Endothelial cell of umbilical vein (primary cell): Measurements from ENCODE around the gene KBTBD13. TPM values are rescaled to one million over a fixed set of nuclear protein-coding genes. Genes with fewer than 3 reads are reported as not detected.

ENCODE experiments used
- BruUV-seq: library from RNA; stranded (reverse); fragments of 400-500 nt; replicated peaks from 2 replicates; lab custom pipeline; 2021; lab: Mats Ljungman, UMichigan
- CTCF ChIA-PET: fragments of 300-600, 350-600 bp; sonication (Branson Sonifier 250); formaldehyde crosslinking; loops from one replicate; lab custom pipeline; 2021; ENCODE audit warnings: antibody characterized with exemption, inconsistent platforms; lab: Charles Lee
- POLR2A ChIA-PET: fragments of 300-600, 350-600 bp; sonication (Branson Sonifier 250); formaldehyde crosslinking; loops from one replicate; lab custom pipeline; 2021; ENCODE audit warnings: antibody characterized with exemption, inconsistent platforms; lab: Charles Lee
- DNase-seq: peaks from one replicate; pipeline ENCODE4 v3.0.0-alpha.2; 2011; ENCODE audit warnings: low read depth, low spot score
- FAIRE-seq: peaks from 2 replicates; lab custom pipeline; 2011; peaks lifted over from hg19 to GRCh38; lab: Jason Lieb, UNC
- H2AFZ ChIP-seq: 2 replicates; pipeline ENCODE4 v1.6.0; 2012; ENCODE audit warnings: low read depth, low read length, control low read depth, inconsistent platforms
- H3K27ac ChIP-seq: 2 replicates; pipeline ENCODE4 v1.5.1; 2011; ENCODE audit warnings: low read depth, mild to moderate bottlenecking, control low read depth, low read length, moderate library complexity; ENCODE audit not compliant: insufficient read depth
- H3K27me3 ChIP-seq, 2 experiments: 2 replicates each; pipeline versions ENCODE4 v1.6.0 to v1.6.1; 2011; ENCODE audit warnings: low read length in 2 of 2, mixed read lengths in 1 of 2; ENCODE audit not compliant: control insufficient read depth in 2 of 2, insufficient read depth in 2 of 2
- H3K36me3 ChIP-seq, 2 experiments: 2 replicates in 1 of 2; 3 replicates in 1 of 2; pipeline ENCODE4 v1.5.1; 2011; ENCODE audit warnings: low read length in 2 of 2, mild to moderate bottlenecking in 1 of 2, moderate library complexity in 1 of 2; ENCODE audit not compliant: control insufficient read depth in 2 of 2, insufficient read depth in 2 of 2; ENCODE audit errors: extremely low read depth in 1 of 2
- H3K4me1 ChIP-seq: 3 replicates; pipeline ENCODE4 v1.5.1; 2011; ENCODE audit warnings: mild to moderate bottlenecking, low read length; ENCODE audit not compliant: control insufficient read depth, insufficient read depth; ENCODE audit errors: extremely low read depth
- H3K4me2 ChIP-seq: 2 replicates; pipeline ENCODE4 v1.6.1; 2011; ENCODE audit warnings: low read length, control low read depth, mixed read lengths; ENCODE audit not compliant: insufficient read depth
- H3K4me3 ChIP-seq, 3 experiments: fragments of 200-600 bp in 1 of 3; sonication (generic), shearing (Covaris generic) in 1 of 3; replicated peaks in 1 of 3; 2 replicates each; pipeline ENCODE4 v1.5.1; 2011 to 2016; ENCODE audit warnings: control low read depth in 3 of 3, low read length in 3 of 3, mild to moderate bottlenecking in 2 of 3, inconsistent platforms in 1 of 3, low read depth in 1 of 3, moderate library complexity in 1 of 3; ENCODE audit not compliant: insufficient read depth in 1 of 3
- H3K79me2 ChIP-seq: 2 replicates; pipeline ENCODE4 v1.6.0; 2012; ENCODE audit warnings: low read length, inconsistent platforms; ENCODE audit not compliant: control insufficient read depth, insufficient read depth
- H3K9ac ChIP-seq: replicated peaks from 2 replicates; pipeline ENCODE3; 2011; ENCODE audit warnings: low read length, control low read depth; ENCODE audit not compliant: insufficient read depth; ENCODE audit errors: extremely low read depth
- H3K9me1 ChIP-seq: replicated peaks from 3 replicates; pipeline ENCODE4 v1.6.0; 2011; ENCODE audit warnings: mild to moderate bottlenecking, low read length; ENCODE audit not compliant: control insufficient read depth, insufficient read depth; ENCODE audit errors: extremely low read depth
- H3K9me3 ChIP-seq: replicated peaks from 2 replicates; pipeline ENCODE4 v1.5.1; 2012; ENCODE audit warnings: low read length, inconsistent platforms; ENCODE audit not compliant: control insufficient read depth, insufficient read depth
- H4K20me1 ChIP-seq: replicated peaks from 2 replicates; pipeline ENCODE3; 2011; ENCODE audit warnings: mild to moderate bottlenecking, low read length; ENCODE audit not compliant: control insufficient read depth, insufficient read depth; ENCODE audit errors: extremely low read depth
- CTCF ChIP-seq, 2 donors: IDR thresholded peaks; 1 replicate in 1 of 2; 2 replicates in 1 of 2; pipeline ENCODE4 v1.5.1; 2011; ENCODE audit warnings: low read length in 2 of 2, mild to moderate bottlenecking in 2 of 2, moderate library complexity in 2 of 2, control low read depth in 1 of 2, inconsistent platforms in 1 of 2, low read depth in 1 of 2; ENCODE audit not compliant: insufficient read depth in 1 of 2; ENCODE audit errors: extremely low read depth in 1 of 2
- EZH2 ChIP-seq: IDR thresholded peaks from 2 replicates; pipeline ENCODE4 v1.6.1; 2012; ENCODE audit warnings: borderline replicate concordance, low read depth, mild to moderate bottlenecking, moderate library complexity, low read length, inconsistent platforms; ENCODE audit not compliant: severe bottlenecking
- FOS ChIP-seq: IDR thresholded peaks from 2 replicates; pipeline ENCODE4 v1.6.1; 2011; ENCODE audit warnings: mild to moderate bottlenecking, low read length, moderate library complexity, borderline replicate concordance; ENCODE audit not compliant: insufficient read depth
- GATA2 ChIP-seq: IDR thresholded peaks from 2 replicates; pipeline ENCODE4 v1.7.0; 2011; ENCODE audit warnings: low read depth, mild to moderate bottlenecking, moderate library complexity, mixed read lengths, low read length; ENCODE audit not compliant: insufficient read length, insufficient read depth
- JUN ChIP-seq: IDR thresholded peaks from 2 replicates; pipeline ENCODE4 v1.6.1; 2011; ENCODE audit warnings: borderline replicate concordance, low read depth; ENCODE audit not compliant: insufficient read length, insufficient read depth
- MYC ChIP-seq: IDR thresholded peaks from one replicate; pipeline ENCODE4 v1.6.1; 2011; ENCODE audit warnings: mild to moderate bottlenecking, low read depth, low read length
- POLR2A ChIP-seq: IDR thresholded peaks from 2 replicates; pipeline ENCODE4 v1.6.1; 2012; ENCODE audit warnings: low read depth, mild to moderate bottlenecking, control low read depth, low read length
- POLR2AphosphoS5 ChIP-seq: IDR thresholded peaks from 2 replicates; pipeline ENCODE4 v1.6.1; 2012; ENCODE audit warnings: low read depth, mild to moderate bottlenecking, control low read depth, low read length, moderate library complexity; ENCODE audit not compliant: insufficient read depth
- dilution Hi-C: fragments of 300-500 bp; cut with MboI; formaldehyde crosslinking; loops from one replicate; pipeline ENCODE4 v1.15.0; 2019; ENCODE audit warnings: low sequenced_read_pairs; ENCODE audit not compliant: extremely low pct_ligation_motif_present
- intact Hi-C: fragments of 100-400 bp; cut with micrococcal nuclease; formaldehyde crosslinking; loops from one replicate; pipeline ENCODE4 v1.10.0; 2022
- polyA plus RNA-seq, 4 experiments: library from polyadenylated mRNA; depleted of rRNA in 3 of 4; stranded (reverse) in 3 of 4; unstranded in 1 of 4; fragments of >200 nt; gene quantifications; 2 replicates each; pipeline versions ENCODE4 v1.2.1 to v1.2.3, GENCODE V29; 2011 to 2012; ENCODE audit warnings: missing spikeins in 1 of 4
- total RNA-seq: library from RNA; stranded (reverse); gene quantifications from 2 replicates; pipeline ENCODE4 v1.2.3, GENCODE V29; 2021
- TF ChIP-seq, protein P1 (sequence below): IDR thresholded peaks from 2 replicates; pipeline ENCODE4 v1.6.1; 2011; ENCODE audit not compliant: insufficient read depth, insufficient read length

KBTBD13 gene
- total and polyA plus RNA-seq, 2 donors (not counting 3 experiments of a cell fraction or from before 2014, with no cell fraction given): not detected

DNA sequence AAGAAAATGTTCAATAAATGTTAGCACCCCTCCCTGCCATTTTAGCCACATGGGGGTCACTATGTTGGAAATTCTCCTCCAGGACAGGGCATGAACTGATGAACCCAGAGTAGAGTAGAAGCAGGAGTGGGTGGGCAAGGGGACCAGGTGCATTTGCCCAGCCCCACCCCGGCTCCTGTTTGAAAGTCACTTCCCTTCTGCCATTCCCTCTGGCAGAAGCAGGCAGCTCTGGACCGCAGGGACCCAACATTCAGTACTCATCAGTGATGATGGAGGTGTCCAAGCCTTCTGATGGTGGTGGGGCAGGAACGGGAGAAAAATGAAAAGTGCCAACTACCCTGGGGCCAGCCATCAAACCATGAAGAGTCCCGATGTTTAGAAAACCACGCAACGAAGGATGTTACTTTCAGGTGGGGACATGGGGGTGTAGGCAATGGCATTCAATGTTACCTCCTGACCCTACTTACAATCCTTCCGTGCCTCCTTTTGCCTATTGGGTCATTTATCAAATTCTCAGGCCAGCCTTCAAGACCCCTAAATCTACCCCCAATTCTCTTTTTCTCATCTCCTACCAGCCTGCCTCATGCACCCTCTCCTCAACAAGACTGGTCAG is 21.2 kb downstream of the KBTBD13 start:
- no peak overlapping the region for H3K27ac ChIP-seq
- no peak overlapping the region for H3K9ac ChIP-seq
- no peak overlapping the region for H2AFZ ChIP-seq
- no peak overlapping the region for H3K4me2 ChIP-seq
- intact Hi-C loops: no loop called here
- no peaks in the 10 kb centered on the region for H3K9me3 ChIP-seq
- POLR2A ChIA-PET: no interaction called here
- CTCF ChIA-PET: no interaction called here
- no peaks in the 10 kb centered on the region for H3K4me1 ChIP-seq
- H3K4me3 ChIP-seq: no peak overlapping the region
- H3K79me2 ChIP-seq: no peaks in the 10 kb centered on the region
- TF ChIP-seq JUN (no peak), POLR2A (no peak), POLR2AphosphoS5 (no peak), CTCF (IDR thresholded peaks at IDR 0.05; ENCODE audit: extremely low read depth in 1 of 2, insufficient read depth in 1 of 2, low read depth in 1 of 2, low read length in 2 of 2) (no peak), FOS (no peak), GATA2 (no peak), EZH2 (no peak), MYC (no peak)
- TF ChIP-seq, protein P1, sequence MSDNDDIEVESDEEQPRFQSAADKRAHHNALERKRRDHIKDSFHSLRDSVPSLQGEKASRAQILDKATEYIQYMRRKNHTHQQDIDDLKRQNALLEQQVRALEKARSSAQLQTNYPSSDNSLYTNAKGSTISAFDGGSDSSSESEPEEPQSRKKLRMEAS: no peak
- no peak for DNase-seq
- peaks cover 0 to 9% of the 10 kb centered on the region in 2 experiments for H3K36me3 ChIP-seq
- no TSS peak for BruUV-seq
- no peaks in the 10 kb centered on the region for H3K27me3 ChIP-seq
- no peak for FAIRE-seq
- no peaks in the 10 kb centered on the region for H3K9me1 ChIP-seq
- H4K20me1 ChIP-seq: no peaks in the 10 kb centered on the region
- dilution Hi-C loops: no loop called here
